MCF 10A (cell line): ENCODE measurements around the gene USP35. TPM values are rescaled to one million over a fixed set of nuclear protein-coding genes. Genes with fewer than 3 reads are reported as not detected.

Experiments used
- BruUV-seq: library from RNA; stranded (reverse); fragments of 400-500 nt; replicated peaks from 2 replicates; lab custom pipeline; 2021; lab: Mats Ljungman, UMichigan
- CTCF ChIA-PET: fragments of 300-600 bp; sonication (Branson Sonifier 250); formaldehyde crosslinking; extraction: SDS; loops from one replicate; lab custom pipeline; 2021; ENCODE audit warnings: antibody characterized with exemption, inconsistent platforms; lab: Yijun Ruan, JAX
- POLR2A ChIA-PET: fragments of 300-600, 350-650 bp; sonication (Branson Sonifier 250); formaldehyde crosslinking; extraction: SDS; loops from one replicate; lab custom pipeline; 2020; ENCODE audit warnings: antibody characterized with exemption, inconsistent platforms; lab: Yijun Ruan, JAX
- DNase-seq: peaks from one replicate; pipeline ENCODE4 v3.0.0-alpha.2; 2018; ENCODE audit not compliant: unreplicated experiment
- H3K27ac Mint-ChIP-seq: one replicate; pipeline ENCODE4 v1.8.0; 2022; ENCODE audit warnings: mild to moderate bottlenecking, low read depth, mixed read lengths; ENCODE audit not compliant: unreplicated experiment
- H3K27me3 Mint-ChIP-seq: one replicate; pipeline ENCODE4 v1.8.0; 2022; ENCODE audit warnings: mixed read lengths; ENCODE audit not compliant: insufficient read depth, unreplicated experiment
- H3K36me3 Mint-ChIP-seq: one replicate; pipeline ENCODE4 v1.8.0; 2022; ENCODE audit warnings: mild to moderate bottlenecking, moderate library complexity, mixed read lengths; ENCODE audit not compliant: insufficient read depth, unreplicated experiment
- H3K4me1 Mint-ChIP-seq: one replicate; pipeline ENCODE4 v1.8.0; 2022; ENCODE audit warnings: mixed read lengths; ENCODE audit not compliant: insufficient read depth, unreplicated experiment
- H3K4me3 Mint-ChIP-seq: one replicate; pipeline ENCODE4 v1.8.0; 2022; ENCODE audit warnings: mild to moderate bottlenecking, moderate library complexity, mixed read lengths; ENCODE audit not compliant: unreplicated experiment
- H3K9me3 Mint-ChIP-seq: one replicate; pipeline ENCODE4 v1.8.0; 2022; ENCODE audit warnings: mixed read lengths; ENCODE audit not compliant: unreplicated experiment
- CTCF ChIP-seq: fragments of 200-600 bp; IDR thresholded peaks from one replicate; pipeline ENCODE4 v1.8.0; 2022; ENCODE audit warnings: antibody characterized with exemption, mild to moderate bottlenecking; ENCODE audit not compliant: unreplicated experiment
- intact Hi-C: fragments of 100-400 bp; cut with micrococcal nuclease; formaldehyde crosslinking; loops from 2 replicates; pipeline ENCODE4 v1.14.1; 2022
- total RNA-seq: library from RNA; stranded (reverse); gene quantifications from 2 replicates; pipeline ENCODE4 v1.2.3, GENCODE V29; 2022

Gene USP35
- total RNA-seq, 1 experiment from 2014 or later: 6.7 TPM

DNA sequence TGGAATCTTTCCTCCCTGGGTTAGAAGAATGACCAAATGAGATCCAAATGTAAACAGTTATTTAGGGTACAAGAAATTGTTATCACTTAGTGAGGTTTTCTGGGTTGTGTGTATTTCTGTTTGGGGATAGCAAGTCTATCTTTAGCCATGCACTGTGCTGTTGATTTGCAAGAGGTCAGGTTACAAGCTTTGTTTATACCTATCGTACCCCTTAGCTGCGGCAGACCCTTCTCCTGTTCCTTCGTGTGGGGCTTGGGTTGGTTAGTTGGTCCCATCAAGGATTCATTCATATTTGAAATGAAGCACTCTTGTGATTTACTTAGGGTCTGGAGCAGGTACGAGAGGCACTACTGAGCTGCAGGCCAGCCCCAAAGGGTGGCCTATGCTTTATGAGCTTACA is 72.6 kb downstream of the USP35 start:
- intact Hi-C loops: no loop called here
- H3K4me1 Mint-ChIP-seq: peaks cover 8% of the 10 kb centered on the region
- no peak overlapping the region for H3K27ac Mint-ChIP-seq
- H3K27me3 Mint-ChIP-seq: no peaks in the 10 kb centered on the region
- CTCF ChIA-PET: interaction anchor here (1.1 kb wide), 1 partner anchor 10 kb away, joined by 3 read pairs; no protein-coding TSS in a partner anchor
- no peaks in the 10 kb centered on the region for H3K36me3 Mint-ChIP-seq
- TF ChIP-seq CTCF: no peak
- POLR2A ChIA-PET: interaction anchor here (1.1 kb wide), 1 partner anchor 10 kb away, joined by 3 read pairs; no protein-coding TSS in a partner anchor
- no peak for DNase-seq
- no peaks in the 10 kb centered on the region for H3K9me3 Mint-ChIP-seq
- BruUV-seq: no TSS peak
- no peak overlapping the region for H3K4me3 Mint-ChIP-seq

DNA sequence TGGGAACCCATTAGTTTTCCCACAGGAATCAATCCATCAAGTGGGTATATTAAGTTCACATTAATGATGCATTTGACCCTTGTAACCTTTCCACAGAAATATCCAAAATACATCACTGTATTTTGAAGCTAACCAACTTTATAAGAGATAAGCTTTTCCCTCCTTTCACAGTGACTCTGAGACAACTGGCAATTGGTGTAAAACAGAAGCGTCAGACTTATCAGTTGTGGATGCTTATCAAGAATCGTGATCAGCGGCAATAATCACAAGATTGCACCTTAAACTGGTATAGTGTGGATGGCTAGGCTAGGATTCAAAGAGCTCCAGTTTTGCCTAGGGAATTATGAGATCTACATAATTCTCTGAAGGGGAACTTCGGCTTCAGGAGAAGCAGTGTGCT is 73.1 kb downstream of the USP35 start:
- no peak for TF ChIP-seq CTCF
- Mint-ChIP-seq H3K4me1 (peaks cover 4% of the 10 kb centered on the region), H3K27me3 (no peaks in the 10 kb centered on the region), H3K9me3 (no peaks in the 10 kb centered on the region), H3K4me3 (no peak overlapping the region), H3K27ac (no peak overlapping the region), H3K36me3 (no peaks in the 10 kb centered on the region)
- intact Hi-C loops: no loop called here
- DNase-seq: no peak
- POLR2A ChIA-PET: interaction anchor here (1.1 kb wide), 1 partner anchor 11 kb away, joined by 3 read pairs; no protein-coding TSS in a partner anchor
- CTCF ChIA-PET: interaction anchor here (0.6 kb wide), 1 partner anchor 224 kb away, joined by 3 read pairs; no protein-coding TSS in a partner anchor
- no TSS peak for BruUV-seq

GRCh38 chr11:78262238-78262637 is 73.5 kb downstream of the USP35 start:
- TF ChIP-seq CTCF: no peak
- CTCF ChIA-PET: interaction anchor here (0.6 to 0.8 kb wide), 2 partner anchors 22 to 223 kb away, joined by 3 read pairs; no protein-coding TSS in a partner anchor

GRCh38 chr11:78262691-78263090 is 74.0 kb downstream of the USP35 start:
- ChIA-PET POLR2A (interaction anchor here (0.7 to 1.1 kb wide), 2 partner anchors 12 kb away, joined by 3 read pairs; no protein-coding TSS in a partner anchor), CTCF (interaction anchor here (0.8 kb wide), 1 partner anchor 21 kb away, joined by 3 read pairs; no protein-coding TSS in a partner anchor)
- H3K36me3 Mint-ChIP-seq: no peaks in the 10 kb centered on the region
- no TSS peak for BruUV-seq
- intact Hi-C loops: no loop called here
- H3K27ac Mint-ChIP-seq: no peak overlapping the region
- H3K9me3 Mint-ChIP-seq: no peaks in the 10 kb centered on the region
- H3K27me3 Mint-ChIP-seq: no peaks in the 10 kb centered on the region
- no peak overlapping the region for H3K4me3 Mint-ChIP-seq
- no peaks in the 10 kb centered on the region for H3K4me1 Mint-ChIP-seq
- TF ChIP-seq CTCF: no peak
- DNase-seq: no peak

More at GRCh38 chr11:78262238-78262637, 73.5 kb downstream of the USP35 start:
- Mint-ChIP-seq H3K36me3 (no peaks in the 10 kb centered on the region), H3K4me3 (no peak overlapping the region), H3K4me1 (no peaks in the 10 kb centered on the region), H3K27me3 (no peaks in the 10 kb centered on the region), H3K27ac (no peak overlapping the region), H3K9me3 (no peaks in the 10 kb centered on the region)
- POLR2A ChIA-PET: interaction anchor here (1.1 kb wide), 1 partner anchor 11 kb away, joined by 3 read pairs; no protein-coding TSS in a partner anchor
- DNase-seq: no peak
- BruUV-seq: no TSS peak
- intact Hi-C loops: no loop called here

Other genes starting within 250 kb of the USP35 start
- gene INTS4, start 194.3 kb upstream of the USP35 start, total RNA-seq: 21.6 and 25.2 TPM in 2 replicates
- 1.5 and 2.2 TPM in 2 replicates for gene KCTD14, start 165.6 kb upstream of the USP35 start, total RNA-seq
- not detected in 2 replicates for gene THRSP, start 125.1 kb upstream of the USP35 start, total RNA-seq
- gene NDUFC2, start 109.1 kb upstream of the USP35 start, total RNA-seq: 156 and 186 TPM in 2 replicates
- 33.8 and 37.2 TPM in 2 replicates for gene ALG8, start 49.3 kb upstream of the USP35 start, total RNA-seq
- gene KCTD21, start 293 bp upstream of the USP35 start, total RNA-seq: 10.2 and 11.3 TPM in 2 replicates
- 4.2 and 4.5 TPM in 2 replicates for gene GAB2, start 228.9 kb downstream of the USP35 start, total RNA-seq